ENCODE results near the gene BICC1.
"Not testable (repeated sequence)": the region's sequence is repeated elsewhere in the genome, so short reads cannot be mapped to it uniquely, and the experiment has no call there.

The BICC1 gene

GRCh38 chr10:58827381-58827780 lies 314.7 kb downstream of the BICC1 start:
- no peak for DNase-seq (ENCODE audit: low read depth)

- DNase-seq (ENCODE audit: low read depth) = no peak
These were observed 317.2 kb downstream of the BICC1 start for GRCh38 chr10:58829839-58830238.

GRCh38 chr10:58830697-58831096 lies 318.0 kb downstream of the BICC1 start:
- DNase-seq (ENCODE audit: low read depth) = no peak

GRCh38 chr10:58833771-58834561 lies 321.3 kb downstream of the BICC1 start:
- DNase-seq (ENCODE audit: low read depth) = no peak

GRCh38 chr10:58836176-58836700 lies 323.6 kb downstream of the BICC1 start:
- no peak for DNase-seq (ENCODE audit: low read depth)

- DNase-seq (ENCODE audit: low read depth) = no peak
These were observed 324.4 kb downstream of the BICC1 start for GRCh38 chr10:58836991-58837575.

- DNase-seq (ENCODE audit: low read depth) = no peak
These were observed 325.2 kb downstream of the BICC1 start for GRCh38 chr10:58837826-58838225.

- DNase-seq (ENCODE audit: low read depth) = no peak
These were observed 326.0 kb downstream of the BICC1 start for GRCh38 chr10:58838561-58839208.

- DNase-seq (ENCODE audit: low read depth) = no peak
These were observed 327.1 kb downstream of the BICC1 start for GRCh38 chr10:58839771-58840170.

- no peak for DNase-seq (ENCODE audit: low read depth)
These were observed 328.3 kb downstream of the BICC1 start for GRCh38 chr10:58840840-58841435.

- no peak for DNase-seq (ENCODE audit: low read depth)
These were observed 330.2 kb downstream of the BICC1 start for GRCh38 chr10:58842860-58843376.

GRCh38 chr10:58843760-58844159 lies 331.1 kb downstream of the BICC1 start:
- DNase-seq (ENCODE audit: low read depth) = no peak

- DNase-seq (ENCODE audit: low read depth) = no peak
These were observed 332.0 kb downstream of the BICC1 start for GRCh38 chr10:58844680-58845079.

- DNase-seq (ENCODE audit: low read depth) = no peak
These were observed 334.2 kb downstream of the BICC1 start for GRCh38 chr10:58846856-58847255.

GRCh38 chr10:58851606-58852005 lies 338.9 kb downstream of the BICC1 start:
- no peak for DNase-seq (ENCODE audit: low read depth)

- no peak for DNase-seq (ENCODE audit: low read depth)
These were observed 341.0 kb downstream of the BICC1 start for GRCh38 chr10:58853668-58854067.

- no peak for DNase-seq (ENCODE audit: low read depth)
These were observed 342.1 kb downstream of the BICC1 start for GRCh38 chr10:58854811-58855210.

GRCh38 chr10:58856508-58857240 lies 344.0 kb downstream of the BICC1 start:
- no peak for DNase-seq (ENCODE audit: low read depth)

- DNase-seq (ENCODE audit: low read depth) = no peak
These were observed 344.7 kb downstream of the BICC1 start for GRCh38 chr10:58857251-58857805.

GRCh38 chr10:58858123-58858522 lies 345.5 kb downstream of the BICC1 start:
- not testable (repeated sequence) for DNase-seq (ENCODE audit: low read depth)

- no peak for DNase-seq (ENCODE audit: low read depth)
These were observed 346.9 kb downstream of the BICC1 start for GRCh38 chr10:58859526-58859925.

All from CMK (cell line).